WI38 (cell line): Measurements from ENCODE around the gene EMC6.
A peak's percentile ranks its signal among the peaks of the same experiment; 100 is the strongest.

Source experiments
- H3K4me3 ChIP-seq: 2 replicates; pipeline ENCODE4 v1.5.1; 2011; ENCODE audit warnings: low read depth, mild to moderate bottlenecking, control low read depth, low read length
- CTCF ChIP-seq: IDR thresholded peaks from 2 replicates; pipeline ENCODE4 v1.5.1; 2012; ENCODE audit warnings: low read depth, mild to moderate bottlenecking, control low read depth, low read length

EMC6 gene

GRCh38 chr17:3692346-3692745, 23.7 kb downstream of the EMC6 start:
- no peak overlapping the region for H3K4me3 ChIP-seq
- TF ChIP-seq CTCF: no peak

GRCh38 chr17:3693141-3693540, 24.5 kb downstream of the EMC6 start:
- no peak overlapping the region for H3K4me3 ChIP-seq
- TF ChIP-seq CTCF: no peak

- no peak overlapping the region for H3K4me3 ChIP-seq
- no peak for TF ChIP-seq CTCF
Measured at GRCh38 chr17:3693829-3694231, 25.2 kb downstream of the EMC6 start.

GRCh38 chr17:3695129-3695722, 26.6 kb downstream of the EMC6 start:
- no peak for TF ChIP-seq CTCF
- H3K4me3 ChIP-seq: peak overlapping the region; percentile 48

GRCh38 chr17:3695723-3696411, 27.3 kb downstream of the EMC6 start, which contains the start of gene P2RX5:
Gene P2RX5, minus strand, starts transcription at chr17:3696155. Its CDS starts 150 bp downstream, at chr17:3696005.
- no peak for TF ChIP-seq CTCF
- H3K4me3 ChIP-seq: peak within 1 kb of the TSS; percentile 48

- H3K4me3 ChIP-seq: no peak overlapping the region
- no peak for TF ChIP-seq CTCF
Measured at GRCh38 chr17:3697103-3697476, 28.5 kb downstream of the EMC6 start.

GRCh38 chr17:3698139-3698538, 29.5 kb downstream of the EMC6 start:
- H3K4me3 ChIP-seq: no peak overlapping the region
- TF ChIP-seq CTCF: no peak
